ENCODE measurements around the gene ATRAID. TPM values are rescaled to one million over a fixed set of nuclear protein-coding genes. Genes with fewer than 3 reads are reported as not detected.

ATRAID gene
- total and polyA plus RNA-seq, 2 donors (not counting 1 experiment from before 2014, with no cell fraction given) = 176 to 235 TPM

- Histone ChIP-seq H3K27ac (ENCODE audit: insufficient read depth, low read length) (no peak within 1 kb of the TSS), H3K4me1 (ENCODE audit: control insufficient read depth, extremely low read depth, insufficient read depth, low read length) (peaks cover 2% of the 10 kb centered on the region), H2AFZ (ENCODE audit: low read length) (no peak within 1 kb of the TSS), H3K9ac (ENCODE audit: insufficient read depth, low read length) (no peak within 1 kb of the TSS), H3K9me3 (ENCODE audit: control insufficient read depth, insufficient read depth, low read depth, low read length) (no peaks in the 10 kb centered on the region), H3K79me2 (ENCODE audit: control insufficient read depth, insufficient read depth, low read length) (no peaks in the 10 kb centered on the region), H3K36me3 (ENCODE audit: control insufficient read depth, insufficient read depth, low read length) (no peaks in the 10 kb centered on the region), H3K27me3 (ENCODE audit: control insufficient read depth, insufficient read depth, low read length) (peaks cover 75% of the 10 kb centered on the region), H3K4me2 (ENCODE audit: extremely low read depth, insufficient read depth, low read length) (peak within 1 kb of the TSS; percentile 68), H3K4me3 (replicated peaks in 1 of 4; ENCODE audit: control extremely low read depth in 1 of 4, insufficient read depth in 1 of 4, low read depth in 3 of 4, low read length in 4 of 4) (peak within 1 kb of the TSS; percentile 6 to 52 (median 34)), H4K20me1 (ENCODE audit: control insufficient read depth, extremely low read depth, insufficient read depth, low read length) (no peaks in the 10 kb centered on the region)
- peak; percentile 35 for TF ChIP-seq EZH2 (IDR thresholded peaks at IDR 0.05; ENCODE audit: low read length, missing control alignments)
- TF ChIP-seq CTCF (conservative IDR thresholded peaks at IDR 0.05 in 1 of 2, IDR thresholded peaks at IDR 0.05 in 1 of 2; ENCODE audit: low read depth in 1 of 2, low read length in 2 of 2) = no peak
- peak in 1 of 2 donors; percentile 28 for DNase-seq (ENCODE audit: low read depth in 2 of 2)
These were observed 50.8 kb downstream of the ATRAID start, which contains the start of gene SLC30A3 for GRCh38 chr2:27262379-27263286. Gene SLC30A3, minus strand, starts transcription at chr2:27263047. Its CDS starts 141 bp downstream, at chr2:27262906.

- H3K4me1 ChIP-seq (ENCODE audit: control insufficient read depth, extremely low read depth, insufficient read depth, low read length) = peaks cover 2% of the 10 kb centered on the region
- TF ChIP-seq CTCF (conservative IDR thresholded peaks at IDR 0.05 in 1 of 2, IDR thresholded peaks at IDR 0.05 in 1 of 2; ENCODE audit: low read depth in 1 of 2, low read length in 2 of 2) = no peak
- TF ChIP-seq EZH2 (IDR thresholded peaks at IDR 0.05; ENCODE audit: low read length, missing control alignments) = peak; percentile 99
- H3K4me3 ChIP-seq (replicated peaks in 1 of 4; ENCODE audit: control extremely low read depth in 1 of 4, insufficient read depth in 1 of 4, low read depth in 3 of 4, low read length in 4 of 4) = peak overlapping the region in 3 of 4 experiments; percentile 21 to 52 (median 38)
- H2AFZ ChIP-seq (ENCODE audit: low read length) = no peak overlapping the region
- no peaks in the 10 kb centered on the region for H3K36me3 ChIP-seq (ENCODE audit: control insufficient read depth, insufficient read depth, low read length)
- DNase-seq (ENCODE audit: low read depth in 2 of 2) = no peak
- no peak overlapping the region for H3K9ac ChIP-seq (ENCODE audit: insufficient read depth, low read length)
- H3K27me3 ChIP-seq (ENCODE audit: control insufficient read depth, insufficient read depth, low read length) = peaks cover 77% of the 10 kb centered on the region
- no peaks in the 10 kb centered on the region for H3K9me3 ChIP-seq (ENCODE audit: control insufficient read depth, insufficient read depth, low read depth, low read length)
- peak overlapping the region; percentile 68 for H3K4me2 ChIP-seq (ENCODE audit: extremely low read depth, insufficient read depth, low read length)
- H3K79me2 ChIP-seq (ENCODE audit: control insufficient read depth, insufficient read depth, low read length) = no peaks in the 10 kb centered on the region
- H3K27ac ChIP-seq (ENCODE audit: insufficient read depth, low read length) = no peak overlapping the region
- H4K20me1 ChIP-seq (ENCODE audit: control insufficient read depth, extremely low read depth, insufficient read depth, low read length) = no peaks in the 10 kb centered on the region
These were observed 51.7 kb downstream of the ATRAID start for GRCh38 chr2:27263287-27264252.

Data from fibroblast of lung (primary cell).